SK-N-SH treated with all-trans-retinoic acid at 6 μM for 48 hours (cell line): Measurements from ENCODE around the gene FBXL12.

Source experiments
- ATAC-seq: fragments of 200-7000 bp; cut with Tn5 transposase; 3 replicates; pipeline ENCODE4 v1.9.1; 2020; ENCODE audit warnings: mild to moderate bottlenecking, moderate library complexity
- ARNTL ChIP-seq: fragments of 450-650 bp; formaldehyde crosslinking; IDR thresholded peaks from 2 replicates; pipeline ENCODE4 v1.5.0; 2020; ENCODE audit warnings: low read depth, mild to moderate bottlenecking, moderate library complexity, borderline replicate concordance
- BACH2 ChIP-seq: fragments of 250-450 bp; sonication (Bioruptor Pico); IDR thresholded peaks from 2 replicates; pipeline ENCODE4 v1.9.0; 2021; ENCODE audit warnings: mild to moderate bottlenecking, borderline replicate concordance
- CSDC2 ChIP-seq: fragments of 250-450 bp; sonication (Bioruptor Pico); IDR thresholded peaks from 2 replicates; pipeline ENCODE4 v1.5.0; 2020; ENCODE audit warnings: mild to moderate bottlenecking, moderate library complexity
- ESRRG ChIP-seq: fragments of 250-450 bp; sonication (Bioruptor Pico); IDR thresholded peaks from 2 replicates; pipeline ENCODE4 v1.6.1; 2021; ENCODE audit warnings: mild to moderate bottlenecking
- GLIS3 ChIP-seq: fragments of 250-450 bp; sonication (Bioruptor Pico); IDR thresholded peaks from 2 replicates; pipeline ENCODE4 v1.5.0; 2020; ENCODE audit warnings: mild to moderate bottlenecking, moderate library complexity
- ISL1 ChIP-seq: fragments of 250-450 bp; sonication (Bioruptor Pico); IDR thresholded peaks from 2 replicates; pipeline ENCODE4 v2.1.2; 2022; ENCODE audit warnings: mild to moderate bottlenecking, moderate library complexity
- OSR1 ChIP-seq: fragments of 250-450 bp; sonication (Bioruptor Pico); IDR thresholded peaks from 2 replicates; pipeline ENCODE4 v1.8.0; 2022; ENCODE audit warnings: moderate library complexity, mild to moderate bottlenecking, inconsistent platforms
- POU6F1 ChIP-seq: fragments of 250-450 bp; sonication (Bioruptor Pico); IDR thresholded peaks from 2 replicates; pipeline ENCODE4 v1.8.0; 2021; ENCODE audit warnings: low read depth, mild to moderate bottlenecking, moderate library complexity, borderline replicate concordance
- PPARA ChIP-seq: fragments of 250-450 bp; sonication (Bioruptor Pico); IDR thresholded peaks from 2 replicates; pipeline ENCODE4 v1.5.0; 2020; ENCODE audit warnings: mild to moderate bottlenecking, borderline replicate concordance
- RARB ChIP-seq: fragments of 250-450 bp; sonication (Bioruptor Pico); IDR thresholded peaks from 2 replicates; pipeline ENCODE4 v1.8.0; 2021; ENCODE audit warnings: mild to moderate bottlenecking, moderate library complexity
- SNAI2 ChIP-seq: fragments of 250-450 bp; sonication (Bioruptor Pico); IDR thresholded peaks from 2 replicates; pipeline ENCODE4 v1.5.0; 2020; ENCODE audit warnings: mild to moderate bottlenecking, moderate library complexity
- TCF4 ChIP-seq: fragments of 250-450 bp; sonication (Bioruptor Pico); IDR thresholded peaks from 2 replicates; pipeline ENCODE4 v1.8.0; 2021; ENCODE audit warnings: mild to moderate bottlenecking, moderate library complexity, borderline replicate concordance
- TOX ChIP-seq: fragments of 250-450 bp; sonication (Bioruptor Pico); IDR thresholded peaks from 2 replicates; pipeline ENCODE4 v1.8.0; 2021; ENCODE audit warnings: mild to moderate bottlenecking, moderate library complexity, borderline replicate concordance
- ZC3H10 ChIP-seq: fragments of 250-450 bp; sonication (Bioruptor Pico); IDR thresholded peaks from 2 replicates; pipeline ENCODE4 v1.5.1; 2021; ENCODE audit warnings: mild to moderate bottlenecking, moderate library complexity
- ZFP3 ChIP-seq: fragments of 250-450 bp; sonication (Bioruptor Pico); IDR thresholded peaks from 2 replicates; pipeline ENCODE4 v1.5.0; 2020; ENCODE audit warnings: mild to moderate bottlenecking, moderate library complexity
- ZFP30 ChIP-seq: fragments of 450-650 bp; formaldehyde crosslinking; IDR thresholded peaks from 2 replicates; pipeline ENCODE4 v1.5.0; 2022; ENCODE audit warnings: mild to moderate bottlenecking, moderate library complexity
- ZNF565 ChIP-seq: fragments of 450-650 bp; formaldehyde crosslinking; conservative IDR thresholded peaks from 2 replicates; pipeline ENCODE4 v1.5.0; 2020; ENCODE audit warnings: low read depth, mild to moderate bottlenecking, moderate library complexity
- ZNF8 ChIP-seq: fragments of 450-650 bp; formaldehyde crosslinking; IDR thresholded peaks from 2 replicates; pipeline ENCODE4 v1.5.0; 2020; ENCODE audit warnings: mild to moderate bottlenecking, moderate library complexity
- TF ChIP-seq, protein P1 (sequence below): fragments of 250-450 bp; sonication (Bioruptor Pico); IDR thresholded peaks from 2 replicates; pipeline ENCODE4 v1.5.0; 2020; ENCODE audit warnings: mild to moderate bottlenecking, moderate library complexity
- TF ChIP-seq, protein P2 (sequence below): fragments of 250-450 bp; sonication (Bioruptor Pico); IDR thresholded peaks from 2 replicates; pipeline ENCODE4 v1.8.0; 2020; ENCODE audit warnings: mild to moderate bottlenecking, moderate library complexity, borderline replicate concordance
- TF ChIP-seq, protein P3 (sequence below): fragments of 250-450 bp; sonication (Bioruptor Pico); IDR thresholded peaks from 2 replicates; pipeline ENCODE4 v1.5.1; 2020; ENCODE audit warnings: low read depth, mild to moderate bottlenecking, moderate library complexity

The FBXL12 gene

GRCh38 chr19:9858766-9859165, 39.9 kb upstream of the FBXL12 start:
- TF ChIP-seq ZNF8 (no peak), ARNTL (CRISPR knock-in tag) (no peak), RARB (CRISPR knock-in tag) (no peak), ISL1 (CRISPR knock-in tag) (no peak), TCF4 (CRISPR knock-in tag) (no peak), ZC3H10 (CRISPR knock-in tag) (no peak), TOX (CRISPR knock-in tag) (no peak), ZFP30 (no peak), ZNF565 (CRISPR knock-in tag) (no peak), ESRRG (no peak), POU6F1 (no peak), GLIS3 (CRISPR knock-in tag) (no peak), BACH2 (CRISPR knock-in tag) (no peak), PPARA (CRISPR knock-in tag) (no peak), ZFP3 (no peak), CSDC2 (CRISPR knock-in tag) (no peak)
- TF ChIP-seq, protein P1, sequence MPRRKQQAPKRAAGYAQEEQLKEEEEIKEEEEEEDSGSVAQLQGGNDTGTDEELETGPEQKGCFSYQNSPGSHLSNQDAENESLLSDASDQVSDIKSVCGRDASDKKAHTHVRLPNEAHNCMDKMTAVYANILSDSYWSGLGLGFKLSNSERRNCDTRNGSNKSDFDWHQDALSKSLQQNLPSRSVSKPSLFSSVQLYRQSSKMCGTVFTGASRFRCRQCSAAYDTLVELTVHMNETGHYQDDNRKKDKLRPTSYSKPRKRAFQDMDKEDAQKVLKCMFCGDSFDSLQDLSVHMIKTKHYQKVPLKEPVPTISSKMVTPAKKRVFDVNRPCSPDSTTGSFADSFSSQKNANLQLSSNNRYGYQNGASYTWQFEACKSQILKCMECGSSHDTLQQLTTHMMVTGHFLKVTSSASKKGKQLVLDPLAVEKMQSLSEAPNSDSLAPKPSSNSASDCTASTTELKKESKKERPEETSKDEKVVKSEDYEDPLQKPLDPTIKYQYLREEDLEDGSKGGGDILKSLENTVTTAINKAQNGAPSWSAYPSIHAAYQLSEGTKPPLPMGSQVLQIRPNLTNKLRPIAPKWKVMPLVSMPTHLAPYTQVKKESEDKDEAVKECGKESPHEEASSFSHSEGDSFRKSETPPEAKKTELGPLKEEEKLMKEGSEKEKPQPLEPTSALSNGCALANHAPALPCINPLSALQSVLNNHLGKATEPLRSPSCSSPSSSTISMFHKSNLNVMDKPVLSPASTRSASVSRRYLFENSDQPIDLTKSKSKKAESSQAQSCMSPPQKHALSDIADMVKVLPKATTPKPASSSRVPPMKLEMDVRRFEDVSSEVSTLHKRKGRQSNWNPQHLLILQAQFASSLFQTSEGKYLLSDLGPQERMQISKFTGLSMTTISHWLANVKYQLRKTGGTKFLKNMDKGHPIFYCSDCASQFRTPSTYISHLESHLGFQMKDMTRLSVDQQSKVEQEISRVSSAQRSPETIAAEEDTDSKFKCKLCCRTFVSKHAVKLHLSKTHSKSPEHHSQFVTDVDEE (CRISPR knock-in tag), result no peak
- TF ChIP-seq, protein P2, sequence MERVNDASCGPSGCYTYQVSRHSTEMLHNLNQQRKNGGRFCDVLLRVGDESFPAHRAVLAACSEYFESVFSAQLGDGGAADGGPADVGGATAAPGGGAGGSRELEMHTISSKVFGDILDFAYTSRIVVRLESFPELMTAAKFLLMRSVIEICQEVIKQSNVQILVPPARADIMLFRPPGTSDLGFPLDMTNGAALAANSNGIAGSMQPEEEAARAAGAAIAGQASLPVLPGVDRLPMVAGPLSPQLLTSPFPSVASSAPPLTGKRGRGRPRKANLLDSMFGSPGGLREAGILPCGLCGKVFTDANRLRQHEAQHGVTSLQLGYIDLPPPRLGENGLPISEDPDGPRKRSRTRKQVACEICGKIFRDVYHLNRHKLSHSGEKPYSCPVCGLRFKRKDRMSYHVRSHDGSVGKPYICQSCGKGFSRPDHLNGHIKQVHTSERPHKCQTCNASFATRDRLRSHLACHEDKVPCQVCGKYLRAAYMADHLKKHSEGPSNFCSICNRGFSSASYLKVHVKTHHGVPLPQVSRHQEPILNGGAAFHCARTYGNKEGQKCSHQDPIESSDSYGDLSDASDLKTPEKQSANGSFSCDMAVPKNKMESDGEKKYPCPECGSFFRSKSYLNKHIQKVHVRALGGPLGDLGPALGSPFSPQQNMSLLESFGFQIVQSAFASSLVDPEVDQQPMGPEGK (CRISPR knock-in tag), result no peak

GRCh38 chr19:9857920-9858746, 39.3 kb upstream of the FBXL12 start:
- ATAC-seq, result no peak

More at GRCh38 chr19:9858766-9859165, 39.9 kb upstream of the FBXL12 start:
- ATAC-seq, result no peak

More at GRCh38 chr19:9857920-9858746, 39.3 kb upstream of the FBXL12 start:
- TF ChIP-seq ZNF565 (CRISPR knock-in tag) (no peak), GLIS3 (CRISPR knock-in tag) (no peak), SNAI2 (CRISPR knock-in tag) (no peak), BACH2 (CRISPR knock-in tag) (no peak), TOX (CRISPR knock-in tag) (no peak), RARB (CRISPR knock-in tag) (no peak), ZFP3 (no peak), ZC3H10 (CRISPR knock-in tag) (no peak), ISL1 (CRISPR knock-in tag) (no peak), TCF4 (CRISPR knock-in tag) (no peak), OSR1 (CRISPR knock-in tag) (no peak), CSDC2 (CRISPR knock-in tag) (no peak), ARNTL (CRISPR knock-in tag) (no peak), ZFP30 (no peak), ESRRG (no peak)
- TF ChIP-seq, protein P3, sequence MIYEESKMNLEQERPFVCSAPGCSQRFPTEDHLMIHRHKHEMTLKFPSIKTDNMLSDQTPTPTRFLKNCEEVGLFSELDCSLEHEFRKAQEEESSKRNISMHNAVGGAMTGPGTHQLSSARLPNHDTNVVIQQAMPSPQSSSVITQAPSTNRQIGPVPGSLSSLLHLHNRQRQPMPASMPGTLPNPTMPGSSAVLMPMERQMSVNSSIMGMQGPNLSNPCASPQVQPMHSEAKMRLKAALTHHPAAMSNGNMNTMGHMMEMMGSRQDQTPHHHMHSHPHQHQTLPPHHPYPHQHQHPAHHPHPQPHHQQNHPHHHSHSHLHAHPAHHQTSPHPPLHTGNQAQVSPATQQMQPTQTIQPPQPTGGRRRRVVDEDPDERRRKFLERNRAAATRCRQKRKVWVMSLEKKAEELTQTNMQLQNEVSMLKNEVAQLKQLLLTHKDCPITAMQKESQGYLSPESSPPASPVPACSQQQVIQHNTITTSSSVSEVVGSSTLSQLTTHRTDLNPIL (CRISPR knock-in tag), result no peak
- TF ChIP-seq, protein P2 (CRISPR knock-in tag), result no peak
